Ectodermal cell (in vitro differentiated cells): ENCODE measurements around the gene C4orf51.

Source experiments
- H3K27ac ChIP-seq: 2 replicates; pipeline ENCODE4 v1.7.0; 2013; ENCODE audit warnings: mild to moderate bottlenecking, low read depth, low read length; ENCODE audit not compliant: insufficient read depth, poor library complexity, severe bottlenecking
- H3K27me3 ChIP-seq: 2 replicates; pipeline ENCODE4 v1.7.0; 2013; ENCODE audit warnings: mild to moderate bottlenecking, low read length; ENCODE audit not compliant: insufficient read depth, control insufficient read depth, poor library complexity, severe bottlenecking
- H3K36me3 ChIP-seq: one replicate; pipeline ENCODE4 v1.7.0; 2013; ENCODE audit warnings: low read length; ENCODE audit not compliant: control insufficient read depth, insufficient read depth
- H3K4me1 ChIP-seq: one replicate; pipeline ENCODE4 v1.7.0; 2013; ENCODE audit warnings: low read length; ENCODE audit not compliant: control insufficient read depth, insufficient read depth
- H3K4me3 ChIP-seq: 2 replicates; pipeline ENCODE4 v1.7.0; 2013; ENCODE audit warnings: low read depth, low read length, control low read depth; ENCODE audit not compliant: insufficient read depth
- H3K9me3 ChIP-seq: 2 replicates; pipeline ENCODE4 v1.7.0; 2013; ENCODE audit warnings: mild to moderate bottlenecking, low read length, moderate library complexity; ENCODE audit not compliant: control insufficient read depth
- WGBS, 2 experiments: methylation state at CpG; one replicate each; pipeline ENCODE4 v1.1.7; 2013; ENCODE audit warnings: missing lambda C conversion rate in 2 of 2; 5-methylcytosine and 5-hydroxymethylcytosine counted together

Gene C4orf51

GRCh38 chr4:145769450-145770037, 89.6 kb downstream of the C4orf51 start:
- Histone ChIP-seq H3K9me3 (no peaks in the 10 kb centered on the region), H3K27me3 (no peaks in the 10 kb centered on the region), H3K27ac (no peak overlapping the region), H3K4me3 (no peak overlapping the region), H3K4me1 (no peaks in the 10 kb centered on the region), H3K36me3 (peaks cover 14% of the 10 kb centered on the region)
- WGBS, 2 experiments = 86 to 94% methylated on average over 2 of the region's 2 CpGs

DNA sequence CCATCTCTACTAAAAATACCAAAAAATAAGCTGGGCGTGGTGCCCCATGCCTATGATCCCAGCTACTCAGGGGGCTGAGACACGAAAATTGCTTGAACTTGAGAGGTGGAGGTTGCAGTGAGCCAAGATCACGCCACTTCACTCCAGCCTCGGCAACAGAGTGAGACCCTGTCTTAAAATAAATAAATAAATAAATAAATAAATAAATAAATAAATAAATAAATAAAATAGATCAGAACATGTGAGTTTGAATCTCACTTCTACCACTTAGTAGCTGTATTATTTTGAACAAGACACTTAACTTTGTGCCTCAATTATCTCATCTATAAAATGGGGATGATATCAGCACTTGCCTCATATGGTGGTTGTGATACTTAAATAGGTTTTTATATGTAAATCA, 90.2 kb downstream of the C4orf51 start:
- 91 to 100% methylated on average over 3 of the region's 4 CpGs for WGBS, 2 experiments
- no peaks in the 10 kb centered on the region for H3K4me1 ChIP-seq
- H3K36me3 ChIP-seq = peaks cover 9% of the 10 kb centered on the region
- H3K27me3 ChIP-seq = no peaks in the 10 kb centered on the region
- H3K9me3 ChIP-seq = no peaks in the 10 kb centered on the region
- no peak overlapping the region for H3K4me3 ChIP-seq
- H3K27ac ChIP-seq = no peak overlapping the region

- no peak overlapping the region for H3K27ac ChIP-seq
- 89 to 98% methylated on average over 2 of the region's 2 CpGs for WGBS, 2 experiments
- no peak overlapping the region for H3K4me3 ChIP-seq
- no peaks in the 10 kb centered on the region for H3K9me3 ChIP-seq
- H3K4me1 ChIP-seq = no peaks in the 10 kb centered on the region
- peaks cover 5% of the 10 kb centered on the region for H3K36me3 ChIP-seq
- no peaks in the 10 kb centered on the region for H3K27me3 ChIP-seq
These were observed 92.4 kb downstream of the C4orf51 start for GRCh38 chr4:145772347-145772746.

GRCh38 chr4:145773581-145774234, 93.8 kb downstream of the C4orf51 start:
- WGBS, 2 experiments = 93 to 96% methylated on average over 6 of the region's 6 CpGs
- no peak overlapping the region for H3K4me3 ChIP-seq
- H3K4me1 ChIP-seq = no peaks in the 10 kb centered on the region
- peaks cover 5% of the 10 kb centered on the region for H3K36me3 ChIP-seq
- H3K27me3 ChIP-seq = no peaks in the 10 kb centered on the region
- H3K27ac ChIP-seq = no peak overlapping the region
- H3K9me3 ChIP-seq = no peaks in the 10 kb centered on the region

- H3K36me3 ChIP-seq = peaks cover 5% of the 10 kb centered on the region
These were observed 94.5 kb downstream of the C4orf51 start for GRCh38 chr4:145774473-145774872.

DNA sequence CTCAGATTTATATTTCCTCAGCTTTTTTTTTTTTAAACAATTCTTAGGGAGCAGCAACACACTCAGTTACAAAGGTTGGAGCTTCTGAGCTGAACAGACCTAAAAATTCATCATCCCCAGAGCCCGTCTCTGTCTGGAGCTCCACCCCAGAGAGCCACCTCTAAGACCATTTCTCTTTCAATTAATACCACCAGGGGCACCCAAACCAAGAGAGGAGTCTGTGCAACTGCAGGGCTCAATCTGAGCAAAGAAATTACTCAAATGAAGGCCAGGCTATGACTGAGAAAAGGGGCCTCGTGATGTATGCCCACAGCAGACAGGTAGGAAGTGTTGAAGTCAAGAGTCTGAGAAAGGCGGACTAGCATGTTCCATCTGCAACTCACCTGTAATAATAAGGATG, 95.5 kb downstream of the C4orf51 start:
- no peak overlapping the region for H3K27ac ChIP-seq
- 87 to 93% methylated on average over 3 of the region's 3 CpGs for WGBS, 2 experiments
- H3K9me3 ChIP-seq = no peaks in the 10 kb centered on the region
- H3K4me1 ChIP-seq = no peaks in the 10 kb centered on the region
- H3K36me3 ChIP-seq = peaks cover 5% of the 10 kb centered on the region
- no peak overlapping the region for H3K4me3 ChIP-seq
- H3K27me3 ChIP-seq = no peaks in the 10 kb centered on the region

More at GRCh38 chr4:145774473-145774872, 94.5 kb downstream of the C4orf51 start:
- H3K9me3 ChIP-seq = no peaks in the 10 kb centered on the region
- H3K27me3 ChIP-seq = no peaks in the 10 kb centered on the region
- no peak overlapping the region for H3K4me3 ChIP-seq
- H3K27ac ChIP-seq = no peak overlapping the region
- 88 to 94% methylated on average over 6 of the region's 6 CpGs for WGBS, 2 experiments
- no peaks in the 10 kb centered on the region for H3K4me1 ChIP-seq

- 92 to 96% methylated on average over 3 to 4 of the region's 4 CpGs for WGBS, 2 experiments
- Histone ChIP-seq H3K27ac (no peak overlapping the region), H3K9me3 (no peaks in the 10 kb centered on the region), H3K4me1 (no peaks in the 10 kb centered on the region), H3K27me3 (no peaks in the 10 kb centered on the region), H3K36me3 (peaks cover 5% of the 10 kb centered on the region), H3K4me3 (no peak overlapping the region)
These were observed 96.3 kb downstream of the C4orf51 start for GRCh38 chr4:145776208-145776607.

DNA sequence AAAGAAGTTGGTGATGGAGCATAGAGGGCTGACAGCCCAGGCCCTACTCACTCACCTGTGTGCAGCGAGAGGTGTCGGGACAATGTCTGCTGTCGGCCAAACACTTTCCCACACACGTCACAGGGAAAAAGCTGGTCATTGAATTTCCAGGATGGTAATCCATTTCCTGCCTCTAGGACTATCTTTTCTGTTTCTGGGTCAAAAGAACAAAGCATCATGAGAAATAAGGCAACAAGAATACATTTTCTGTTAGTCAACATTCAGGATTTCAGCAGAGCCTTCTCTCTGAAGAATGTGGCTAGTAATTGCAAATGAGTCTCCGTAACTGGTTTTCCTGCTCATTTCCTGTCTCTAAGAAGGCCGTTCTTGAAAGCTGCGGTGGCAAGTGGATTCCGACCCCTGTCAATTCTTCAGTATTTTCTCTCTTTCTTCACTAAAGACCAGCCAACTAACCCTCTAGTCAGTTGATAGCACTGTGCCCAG, 99.4 kb downstream of the C4orf51 start:
- no peaks in the 10 kb centered on the region for H3K9me3 ChIP-seq
- H3K4me1 ChIP-seq = no peaks in the 10 kb centered on the region
- whole genome bisulfite sequencing, 2 experiments = 96 to 98% methylated on average over 8 of the region's 8 CpGs
- H3K36me3 ChIP-seq = peaks cover 1% of the 10 kb centered on the region
- no peak overlapping the region for H3K4me3 ChIP-seq
- H3K27me3 ChIP-seq = no peaks in the 10 kb centered on the region
- no peak overlapping the region for H3K27ac ChIP-seq

GRCh38 chr4:145781351-145781750, 101.4 kb downstream of the C4orf51 start:
- 95 to 100% methylated on average over 2 of the region's 2 CpGs for WGBS, 2 experiments
- Histone ChIP-seq H3K27me3 (no peaks in the 10 kb centered on the region), H3K9me3 (no peaks in the 10 kb centered on the region), H3K4me3 (no peak overlapping the region), H3K36me3 (no peaks in the 10 kb centered on the region), H3K4me1 (no peaks in the 10 kb centered on the region), H3K27ac (no peak overlapping the region)
